Heart right ventricle (tissue), 16 donors: Measurements from ENCODE around the gene PHKG1. TPM values are rescaled to one million over a fixed set of nuclear protein-coding genes. Genes with fewer than 3 reads are reported as not detected.
"Not testable (repeated sequence)": the region's sequence is repeated elsewhere in the genome, so short reads cannot be mapped to it uniquely, and the experiment has no call there.

Experiments used
- ATAC-seq, 8 donors: fragments of 200-7000 bp; cut with Tn5 transposase; one replicate each; pipeline ENCODE4 v1.9.1; 2020; ENCODE audit warnings: mild to moderate bottlenecking in 8 of 8, moderate library complexity in 8 of 8, moderate number of reproducible peaks in 1 of 8
- DNase-seq, 2 donors: peaks; one replicate each; pipeline ENCODE4 v3.0.0-alpha.2; 2020
- H3K27ac ChIP-seq, 10 donors: fragments of 200-600 bp; sonication (generic) in 2 of 10; one replicate each; pipeline versions ENCODE4 v1.5.0 to v1.8.0; 2020 to 2022; ENCODE audit warnings: mild to moderate bottlenecking in 3 of 10
- H3K27me3 ChIP-seq, 7 donors: fragments of 200-600 bp; one replicate each; pipeline ENCODE4 v1.8.0; 2021 to 2022; ENCODE audit warnings: mild to moderate bottlenecking in 2 of 7
- H3K36me3 ChIP-seq, 9 donors: fragments of 200-600 bp; sonication (generic) in 1 of 9; one replicate each; pipeline versions ENCODE4 v1.5.0 to v1.8.0; 2020 to 2022; ENCODE audit warnings: mild to moderate bottlenecking in 2 of 9
- H3K4me1 ChIP-seq, 9 donors: fragments of 200-600 bp; sonication (generic) in 1 of 9; one replicate each; pipeline versions ENCODE4 v1.5.0 to v1.8.0; 2020 to 2022; ENCODE audit warnings: mild to moderate bottlenecking in 4 of 9
- H3K4me3 ChIP-seq, 10 donors: fragments of 200-600 bp; sonication (generic) in 2 of 10; one replicate each; pipeline versions ENCODE4 v1.5.0 to v1.8.0; 2020 to 2022; ENCODE audit warnings: mild to moderate bottlenecking in 7 of 10, moderate library complexity in 2 of 10
- H3K9me3 ChIP-seq, 11 donors: fragments of 200-600 bp in 10 of 11; sonication (generic) in 2 of 11; one replicate each; pipeline versions ENCODE4 v1.5.0 to v1.8.0; 2013 to 2022; ENCODE audit warnings: mild to moderate bottlenecking in 2 of 11, control low read depth in 1 of 11, moderate library complexity in 1 of 11
- CTCF ChIP-seq, 9 donors: fragments of 200-600 bp; sonication (generic) in 2 of 9; IDR thresholded peaks; one replicate each; pipeline versions ENCODE4 v1.5.0 to v1.8.0; 2021 to 2022; ENCODE audit warnings: antibody characterized with exemption in 9 of 9, mild to moderate bottlenecking in 5 of 9, moderate library complexity in 1 of 9
- WGBS, 2 donors: extraction: QIAGEN DNeasy Blood & Tissue Kit; methylation state at CpG; one replicate each; pipeline ENCODE4 v1.1.7; 2013; ENCODE audit warnings: inconsistent platforms in 1 of 2; 5-methylcytosine and 5-hydroxymethylcytosine counted together
- intact Hi-C, 10 donors: fragments of 100-400 bp; cut with DNase I; formaldehyde crosslinking; loops; one replicate each; pipeline versions ENCODE4 v1.11.1 to v1.14.2; 2022
- long read RNA-seq, 3 donors: library from polyadenylated mRNA; unstranded; transcript quantifications; one replicate each; pipeline ENCODE4 v2.0.0, GENCODE V29; 2020 to 2021
- polyA plus RNA-seq, 2 donors: library from polyadenylated mRNA; stranded (reverse); fragments of 200-250 nt; gene quantifications; one replicate each; pipeline ENCODE4 v1.2.3, GENCODE V29; 2013
- total RNA-seq, 10 donors: library from RNA; stranded (reverse); fragmentation: NEBNext Ultra II Directional in 3 of 10; extraction: Animal tissue kit (Norgen Biotek cat#: 25700) in 3 of 10; gene quantifications; one replicate each; pipeline versions ENCODE4 v1.2.1 to v1.2.4, GENCODE V29; 2021 to 2023
- donor health status: Arrhythmogenic right ventricular cardiomyopathy.
- donor health status: ischemic (EF 13 %, LVEDD 7.1; RV severe dilation, severe dysfunction).
- donor health status: healthy with polysubstance abuse.
- donor health status: DM: no; HTN: yes; CAD: no.
- donor health status: DM: no; HTN: no; CAD: no.
- donor health status: ischemic (EF 25% LVEDD 6.9; RV normal size, moderate dysfunction).
- donor health status: ischemic (EF 25% LVEDD 5.7; RV mildly dilated, moderate dysfunction).
- donor health status: healthy.
- donor health status: DM: yes; HTN: yes; CAD: no.
- donor health status: Ischemic cardiomyopathy.
- donor health status: ischemic (EF 35%, LVEDD 5.7; RV mildly dilated, moderate dysfunction).
- donor health status: nonischemic (EF 11% LVEDD 7.7; RV severe dilation, severe dysfunction).
- donor health status: DM: yes; HTN: yes; CAD: no.
- donor health status: PGD.
- donor health status: ischemic (EF 29% LVEDD 5.4; RV normal size, mild dysfunction).
- donor health status: nonischemic (EF 23%, LVEDD 6.1; RV moderate dilation, normal function).

PHKG1 gene
- total RNA-seq = 10 to 100 TPM; 17.1 to 52.2 (median 24.1) TPM
- 10 to 100 TPM in 1 of 2 donors, 1 to 10 TPM in 1; 2.3 to 14.8 TPM for polyA plus RNA-seq
- long read RNA-seq, donor 1, transcript PHKG1-201 (10 exons, 1,431 nt) = major isoform, 36 of 48 reads
- long read RNA-seq, donor 1, partial matches to known transcripts = 1 of 48 reads
- long read RNA-seq, donor 1, other reads (novel, unspliced or antisense) = 11 of 48 reads
- long read RNA-seq, donor 2, transcript PHKG1-201 (10 exons, 1,431 nt) = major isoform, 27 of 40 reads
- long read RNA-seq, donor 2, partial matches to known transcripts = 1 of 40 reads
- long read RNA-seq, donor 2, other reads (novel, unspliced or antisense) = 10 of 40 reads
- long read RNA-seq, donor 3, transcript PHKG1-201 (10 exons, 1,431 nt) = major isoform, 89 of 111 reads
- long read RNA-seq, donor 3, partial matches to known transcripts = 7 of 111 reads
- long read RNA-seq, donor 3, other reads (novel, unspliced or antisense) = 14 of 111 reads

GRCh38 chr7:56092789-56093531 is at the start of gene PHKG1:
Gene PHKG1, minus strand, starts transcription at chr7:56092952. Its CDS starts 4,011 bp downstream, at chr7:56088941.
- peak; percentile 60 to 86 (median 69) for TF ChIP-seq CTCF (IDR thresholded peaks at IDR 0.05)
- Histone ChIP-seq H3K36me3 (peaks cover 0 to 17% (median 7%) of the 10 kb centered on the region in 9 donors), H3K27me3 (no peaks in the 10 kb centered on the region), H3K9me3 (no peaks in the 10 kb centered on the region), H3K4me1 (peaks cover 3 to 41% (median 25%) of the 10 kb centered on the region in 9 donors), H3K27ac (peak within 1 kb of the TSS; percentile 74 to 92 (median 84)), H3K4me3 (peak within 1 kb of the TSS in 9 of 10 donors; percentile 25 to 49 (median 42))
- 26 to 32% methylated on average over 19 of the region's 19 CpGs for WGBS, 2 donors
- peak; percentile 88 to 94 (median 91) for ATAC-seq
- intact Hi-C loops = no loop called here
- DNase-seq = peak; percentile 89

DNA sequence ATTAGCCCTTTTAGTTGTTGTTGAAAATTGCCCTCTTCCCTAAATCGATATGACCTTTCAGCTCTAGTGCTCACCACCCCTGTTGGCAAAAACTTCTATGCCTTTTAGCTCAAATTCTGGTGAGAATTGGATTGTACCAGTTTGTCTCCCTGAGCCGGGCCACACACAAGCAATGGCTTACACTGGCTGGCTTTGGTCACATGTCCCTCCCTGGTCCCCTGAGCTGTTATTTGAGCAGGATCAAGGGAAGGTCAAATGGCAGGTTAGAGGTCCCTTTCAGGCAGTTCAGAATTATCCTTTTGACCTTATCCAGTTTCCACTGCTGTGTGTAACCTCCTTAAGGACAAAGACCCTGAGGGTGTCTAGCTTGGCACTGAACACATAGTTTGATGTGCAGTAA is 38.3 kb upstream of the PHKG1 start:
- intact Hi-C loops, H3K27ac ChIP-seq, H3K4me1 ChIP-seq, H3K27me3 ChIP-seq, DNase-seq, H3K9me3 ChIP-seq, H3K4me3 ChIP-seq, H3K36me3 ChIP-seq: not testable (repeated sequence)
- peak in 5 of 8 donors; percentile 42 to 85 (median 55) for ATAC-seq
- WGBS, 2 donors = 64 to 65% methylated on average over 2 of the region's 2 CpGs

- H3K9me3 ChIP-seq = no peaks in the 10 kb centered on the region
- no peak overlapping the region for H3K4me3 ChIP-seq
- H3K27me3 ChIP-seq = no peaks in the 10 kb centered on the region
- ATAC-seq = no peak
- no peaks in the 10 kb centered on the region for H3K4me1 ChIP-seq
- H3K27ac ChIP-seq = no peak overlapping the region
- no peaks in the 10 kb centered on the region for H3K36me3 ChIP-seq
- intact Hi-C loops = no loop called here
- 57 to 59% methylated on average over 7 of the region's 7 CpGs for WGBS, 2 donors
- TF ChIP-seq CTCF (IDR thresholded peaks at IDR 0.05) = no peak
- DNase-seq = no peak
Observed at GRCh38 chr7:56127241-56127975, 34.7 kb upstream of the PHKG1 start.

DNA sequence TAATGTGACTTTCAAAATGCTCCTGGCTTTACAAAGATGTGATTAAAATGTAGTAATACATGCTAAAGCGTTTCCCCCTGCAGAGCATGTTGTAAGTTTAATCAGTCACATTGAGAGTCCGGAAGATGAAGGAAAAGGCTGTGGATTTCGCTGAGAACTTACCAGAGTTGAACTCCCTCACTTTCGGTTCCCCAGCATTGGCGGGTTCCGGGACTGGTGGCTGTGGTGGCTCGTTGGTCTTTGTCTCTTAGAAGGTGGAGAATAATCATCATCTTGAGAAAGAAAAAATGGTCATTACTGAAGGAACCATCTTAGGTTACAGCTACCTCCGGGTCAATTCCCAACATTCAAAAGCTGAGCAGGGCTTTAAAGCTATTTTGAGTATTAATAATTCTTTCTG is 33.1 kb upstream of the PHKG1 start:
- H3K36me3 ChIP-seq = no peaks in the 10 kb centered on the region
- ATAC-seq (no peak), DNase-seq (no peak)
- H3K4me3 ChIP-seq = no peak overlapping the region
- H3K27ac ChIP-seq = no peak overlapping the region
- no peak for TF ChIP-seq CTCF (IDR thresholded peaks at IDR 0.05)
- intact Hi-C loops = no loop called here
- no peaks in the 10 kb centered on the region for H3K27me3 ChIP-seq
- H3K4me1 ChIP-seq = no peaks in the 10 kb centered on the region
- WGBS, 2 donors = 82 to 83% methylated on average over 8 of the region's 8 CpGs
- H3K9me3 ChIP-seq = no peaks in the 10 kb centered on the region
